ENCODE measurements around the gene SRGAP1. TPM values are rescaled to one million over a fixed set of nuclear protein-coding genes. Genes with fewer than 3 reads are reported as not detected.
A peak's percentile ranks its signal among the peaks of the same experiment; 100 is the strongest.
"Not testable (repeated sequence)": the region's sequence is repeated elsewhere in the genome, so short reads cannot be mapped to it uniquely, and the experiment has no call there.

SRGAP1 gene
- polyA plus RNA-seq, 4 donors = 2.2 to 8.5 (median 4.0) TPM

DNA sequence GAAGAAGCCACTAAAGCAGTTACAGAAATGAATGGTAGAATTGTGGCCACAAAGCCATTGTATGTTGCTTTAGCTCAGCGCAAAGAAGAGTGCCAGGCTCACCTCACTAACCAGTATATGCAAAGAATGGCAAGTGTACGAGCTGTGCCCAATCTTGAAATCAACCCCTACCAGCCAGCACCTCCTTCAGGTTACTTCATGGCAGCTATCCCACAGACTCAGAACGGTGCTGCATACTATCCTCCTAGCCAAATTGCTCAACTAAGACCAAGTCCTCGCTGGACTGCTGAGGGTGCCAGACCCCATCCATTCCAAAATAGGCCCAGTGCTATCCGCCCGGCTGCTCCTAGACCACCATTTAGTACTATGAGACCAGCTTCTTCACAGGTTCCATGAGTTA lies 21.5 kb upstream of the SRGAP1 start:
- FAIRE-seq (no peak), DNase-seq (no peak)
- peaks cover 0 to 11% (median 0%) of the 10 kb centered on the region in 3 donors for H3K27me3 ChIP-seq (ENCODE audit: control insufficient read depth in 3 of 3, insufficient read depth in 3 of 3, low read length in 3 of 3)
- no peaks in the 10 kb centered on the region for H3K36me3 ChIP-seq (ENCODE audit: control insufficient read depth in 3 of 3, insufficient read depth in 2 of 3, low read depth in 1 of 3, low read length in 3 of 3)
- no peak overlapping the region for H3K4me3 ChIP-seq (ENCODE audit: low read depth in 1 of 3, low read length in 3 of 3)
- H3K9me3 ChIP-seq (ENCODE audit: control insufficient read depth in 2 of 2, insufficient read depth in 1 of 2, low read depth in 1 of 2, low read length in 1 of 2) = peaks cover 0 to 19% of the 10 kb centered on the region in 2 donors
- WGBS, 3 donors = 82 to 86% (median 84%) methylated on average over 6 of the region's 6 CpGs
- no peaks in the 10 kb centered on the region for H3K4me1 ChIP-seq (ENCODE audit: control insufficient read depth in 3 of 3, insufficient read depth in 2 of 3, low read depth in 1 of 3, low read length in 2 of 3)
- no peak overlapping the region for H3K27ac ChIP-seq (ENCODE audit: low read depth in 1 of 3, low read length in 2 of 3)

- Histone ChIP-seq H3K9me3 (ENCODE audit: control insufficient read depth in 2 of 2, insufficient read depth in 1 of 2, low read depth in 1 of 2, low read length in 1 of 2) (peaks cover 0 to 14% of the 10 kb centered on the region in 2 donors), H3K4me3 (ENCODE audit: low read depth in 1 of 3, low read length in 3 of 3) (no peak overlapping the region), H3K27me3 (ENCODE audit: control insufficient read depth in 3 of 3, insufficient read depth in 3 of 3, low read length in 3 of 3) (peaks cover 0 to 11% (median 2%) of the 10 kb centered on the region in 3 donors), H3K4me1 (ENCODE audit: control insufficient read depth in 3 of 3, insufficient read depth in 2 of 3, low read depth in 1 of 3, low read length in 2 of 3) (no peaks in the 10 kb centered on the region), H3K27ac (ENCODE audit: low read depth in 1 of 3, low read length in 2 of 3) (no peak overlapping the region), H3K36me3 (ENCODE audit: control insufficient read depth in 3 of 3, insufficient read depth in 2 of 3, low read depth in 1 of 3, low read length in 3 of 3) (no peaks in the 10 kb centered on the region)
- FAIRE-seq (no peak), DNase-seq (peak; percentile 51 to 52)
- WGBS, 3 donors = 13 to 23% (median 22%) methylated on average over 4 of the region's 4 CpGs
Observed at GRCh38 chr12:63826006-63826585, 18.4 kb upstream of the SRGAP1 start.

GRCh38 chr12:63828867-63829266 lies 15.6 kb upstream of the SRGAP1 start:
- Histone ChIP-seq H3K9me3 (ENCODE audit: control insufficient read depth in 2 of 2, insufficient read depth in 1 of 2, low read depth in 1 of 2, low read length in 1 of 2) (peaks cover 0 to 3% of the 10 kb centered on the region in 2 donors), H3K4me1 (ENCODE audit: control insufficient read depth in 3 of 3, insufficient read depth in 2 of 3, low read depth in 1 of 3, low read length in 2 of 3) (no peaks in the 10 kb centered on the region), H3K4me3 (ENCODE audit: low read depth in 1 of 3, low read length in 3 of 3) (no peak overlapping the region), H3K27ac (ENCODE audit: low read depth in 1 of 3, low read length in 2 of 3) (no peak overlapping the region), H3K36me3 (ENCODE audit: control insufficient read depth in 3 of 3, insufficient read depth in 2 of 3, low read depth in 1 of 3, low read length in 3 of 3) (no peaks in the 10 kb centered on the region), H3K27me3 (ENCODE audit: control insufficient read depth in 3 of 3, insufficient read depth in 3 of 3, low read length in 3 of 3) (peaks cover 0 to 2% (median 0%) of the 10 kb centered on the region in 3 donors)
- no peak for FAIRE-seq
- DNase-seq = no peak
- 82 to 93% (median 83%) methylated on average over 2 of the region's 2 CpGs for WGBS, 3 donors

DNA sequence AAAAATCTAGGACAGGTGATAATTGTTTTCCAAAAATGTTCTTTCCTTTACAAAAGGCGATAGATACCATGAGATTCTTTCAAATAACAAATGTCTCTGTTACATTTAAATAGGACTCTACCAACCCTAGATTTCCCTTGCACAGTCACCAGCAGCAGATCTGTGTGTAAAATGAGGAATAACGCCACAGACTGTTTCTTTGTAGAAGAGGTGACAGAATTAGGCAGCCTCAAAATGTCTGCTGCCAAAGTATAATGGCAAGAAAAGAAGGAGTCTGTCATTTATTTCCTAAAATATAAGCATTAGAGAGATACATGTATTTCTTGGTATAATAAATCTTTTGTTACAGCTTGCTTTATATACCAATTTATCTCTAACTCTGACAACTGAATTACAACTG lies 8.5 kb upstream of the SRGAP1 start:
- no peak for FAIRE-seq
- Histone ChIP-seq H3K27me3 (ENCODE audit: control insufficient read depth in 3 of 3, insufficient read depth in 3 of 3, low read length in 3 of 3) (peaks cover 0 to 2% (median 0%) of the 10 kb centered on the region in 3 donors), H3K36me3 (ENCODE audit: control insufficient read depth in 3 of 3, insufficient read depth in 2 of 3, low read depth in 1 of 3, low read length in 3 of 3) (no peaks in the 10 kb centered on the region), H3K4me3 (ENCODE audit: low read depth in 1 of 3, low read length in 3 of 3) (no peak overlapping the region), H3K4me1 (ENCODE audit: control insufficient read depth in 3 of 3, insufficient read depth in 2 of 3, low read depth in 1 of 3, low read length in 2 of 3) (no peaks in the 10 kb centered on the region), H3K9me3 (ENCODE audit: control insufficient read depth in 2 of 2, insufficient read depth in 1 of 2, low read depth in 1 of 2, low read length in 1 of 2) (no peaks in the 10 kb centered on the region), H3K27ac (ENCODE audit: low read depth in 1 of 3, low read length in 2 of 3) (no peak overlapping the region)
- 80 to 88% (median 80%) methylated on average over 2 of the region's 2 CpGs for WGBS, 3 donors
- no peak for DNase-seq

- Histone ChIP-seq H3K4me1 (ENCODE audit: control insufficient read depth in 3 of 3, insufficient read depth in 2 of 3, low read depth in 1 of 3, low read length in 2 of 3) (no peaks in the 10 kb centered on the region), H3K4me3 (ENCODE audit: low read depth in 1 of 3, low read length in 3 of 3) (no peak overlapping the region), H3K36me3 (ENCODE audit: control insufficient read depth in 3 of 3, insufficient read depth in 2 of 3, low read depth in 1 of 3, low read length in 3 of 3) (no peaks in the 10 kb centered on the region), H3K27me3 (ENCODE audit: control insufficient read depth in 3 of 3, insufficient read depth in 3 of 3, low read length in 3 of 3) (peaks cover 0 to 2% (median 0%) of the 10 kb centered on the region in 3 donors), H3K9me3 (ENCODE audit: control insufficient read depth in 2 of 2, insufficient read depth in 1 of 2, low read depth in 1 of 2, low read length in 1 of 2) (no peaks in the 10 kb centered on the region), H3K27ac (ENCODE audit: low read depth in 1 of 3, low read length in 2 of 3) (no peak overlapping the region)
- WGBS, 3 donors = 79 to 88% (median 81%) methylated on average over 3 of the region's 3 CpGs
- no peak for FAIRE-seq
- DNase-seq = no peak
Observed at GRCh38 chr12:63836936-63837335, 7.6 kb upstream of the SRGAP1 start.

DNA sequence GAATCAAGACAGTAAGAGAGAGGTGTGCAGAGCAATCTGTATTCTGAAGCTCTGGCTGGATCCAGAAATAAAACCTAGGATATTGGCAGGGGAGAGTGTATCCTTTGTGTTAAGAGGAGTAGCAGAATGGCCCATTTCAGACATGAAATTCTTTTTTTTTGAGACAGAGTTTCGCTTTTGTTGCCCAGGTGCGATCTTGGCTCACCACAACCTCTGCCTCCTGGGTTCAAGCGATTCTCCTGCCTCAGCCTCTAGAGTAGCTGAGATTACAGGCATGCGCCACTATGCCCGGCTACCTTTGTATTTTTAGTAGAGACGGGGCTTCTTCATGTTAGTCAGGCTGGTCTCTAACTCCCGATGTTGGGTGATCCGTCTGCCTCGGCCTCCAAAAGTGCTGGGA lies 6.1 kb upstream of the SRGAP1 start:
- H3K9me3 ChIP-seq (ENCODE audit: control insufficient read depth in 2 of 2, insufficient read depth in 1 of 2, low read depth in 1 of 2, low read length in 1 of 2) = no peaks in the 10 kb centered on the region
- no peaks in the 10 kb centered on the region for H3K4me1 ChIP-seq (ENCODE audit: control insufficient read depth in 3 of 3, insufficient read depth in 2 of 3, low read depth in 1 of 3, low read length in 2 of 3)
- peaks cover 0 to 2% (median 0%) of the 10 kb centered on the region in 3 donors for H3K27me3 ChIP-seq (ENCODE audit: control insufficient read depth in 3 of 3, insufficient read depth in 3 of 3, low read length in 3 of 3)
- no peak for FAIRE-seq
- DNase-seq = no peak
- no peak overlapping the region for H3K27ac ChIP-seq (ENCODE audit: low read depth in 1 of 3, low read length in 2 of 3)
- H3K36me3 ChIP-seq (ENCODE audit: control insufficient read depth in 3 of 3, insufficient read depth in 2 of 3, low read depth in 1 of 3, low read length in 3 of 3) = no peaks in the 10 kb centered on the region
- WGBS, 3 donors = 92 to 96% (median 95%) methylated on average over 9 of the region's 9 CpGs
- H3K4me3 ChIP-seq (ENCODE audit: low read depth in 1 of 3, low read length in 3 of 3) = no peak overlapping the region

- WGBS, 3 donors = 63 to 74% (median 73%) methylated on average over 3 of the region's 3 CpGs
Observed at GRCh38 chr12:63841011-63841410, 3.5 kb upstream of the SRGAP1 start.

GRCh38 chr12:63841571-63841970 lies 2.9 kb upstream of the SRGAP1 start:
- Histone ChIP-seq H3K4me3 (ENCODE audit: low read depth in 1 of 3, low read length in 3 of 3) (no peak overlapping the region), H3K36me3 (ENCODE audit: control insufficient read depth in 3 of 3, insufficient read depth in 2 of 3, low read depth in 1 of 3, low read length in 3 of 3) (no peaks in the 10 kb centered on the region), H3K9me3 (ENCODE audit: control insufficient read depth in 2 of 2, insufficient read depth in 1 of 2, low read depth in 1 of 2, low read length in 1 of 2) (no peaks in the 10 kb centered on the region), H3K27ac (ENCODE audit: low read depth in 1 of 3, low read length in 2 of 3) (no peak overlapping the region), H3K4me1 (ENCODE audit: control insufficient read depth in 3 of 3, insufficient read depth in 2 of 3, low read depth in 1 of 3, low read length in 2 of 3) (peaks cover 0 to 5% (median 0%) of the 10 kb centered on the region in 3 donors), H3K27me3 (ENCODE audit: control insufficient read depth in 3 of 3, insufficient read depth in 3 of 3, low read length in 3 of 3) (peaks cover 0 to 2% (median 0%) of the 10 kb centered on the region in 3 donors)
- DNase-seq (peak in 1 of 2 donors; percentile 26), FAIRE-seq (no peak)
- 29 to 52% (median 34%) methylated on average over 4 of the region's 4 CpGs for WGBS, 3 donors

More at GRCh38 chr12:63841011-63841410, 3.5 kb upstream of the SRGAP1 start:
- Histone ChIP-seq H3K27me3 (ENCODE audit: control insufficient read depth in 3 of 3, insufficient read depth in 3 of 3, low read length in 3 of 3) (peaks cover 0 to 2% (median 0%) of the 10 kb centered on the region in 3 donors), H3K4me1 (ENCODE audit: control insufficient read depth in 3 of 3, insufficient read depth in 2 of 3, low read depth in 1 of 3, low read length in 2 of 3) (no peaks in the 10 kb centered on the region), H3K27ac (ENCODE audit: low read depth in 1 of 3, low read length in 2 of 3) (no peak overlapping the region), H3K4me3 (ENCODE audit: low read depth in 1 of 3, low read length in 3 of 3) (no peak overlapping the region), H3K36me3 (ENCODE audit: control insufficient read depth in 3 of 3, insufficient read depth in 2 of 3, low read depth in 1 of 3, low read length in 3 of 3) (no peaks in the 10 kb centered on the region), H3K9me3 (ENCODE audit: control insufficient read depth in 2 of 2, insufficient read depth in 1 of 2, low read depth in 1 of 2, low read length in 1 of 2) (no peaks in the 10 kb centered on the region)
- DNase-seq (no peak), FAIRE-seq (no peak)

- not testable (repeated sequence) for H3K36me3 ChIP-seq (ENCODE audit: control insufficient read depth in 3 of 3, insufficient read depth in 2 of 3, low read depth in 1 of 3, low read length in 3 of 3); H3K9me3 ChIP-seq (ENCODE audit: control insufficient read depth in 2 of 2, insufficient read depth in 1 of 2, low read depth in 1 of 2, low read length in 1 of 2); H3K4me3 ChIP-seq (ENCODE audit: low read depth in 1 of 3, low read length in 3 of 3); H3K27me3 ChIP-seq (ENCODE audit: control insufficient read depth in 3 of 3, insufficient read depth in 3 of 3, low read length in 3 of 3); FAIRE-seq; H3K27ac ChIP-seq (ENCODE audit: low read depth in 1 of 3, low read length in 2 of 3); DNase-seq
- 94 to 97% (median 95%) methylated on average over 17 of the region's 17 CpGs for WGBS, 3 donors
- peaks cover 0 to 12% (median 2%) of the 10 kb centered on the region in 3 donors for H3K4me1 ChIP-seq (ENCODE audit: control insufficient read depth in 3 of 3, insufficient read depth in 2 of 3, low read depth in 1 of 3, low read length in 2 of 3)
Observed at GRCh38 chr12:63842750-63843149, 1.8 kb upstream of the SRGAP1 start.

Data from small intestine (tissue), 7 donors.